GM18873 (cell line): ENCODE results near the gene NCKAP5.

ENCODE experiments used
- ATAC-seq: cut with Tn5 transposase; IDR thresholded peaks from one replicate; pipeline ENCODE4 v1.9.1; 2021; ENCODE audit warnings: mild to moderate bottlenecking, moderate library complexity, moderate number of reproducible peaks; ENCODE audit not compliant: unreplicated experiment, low FRiP score

NCKAP5 gene

GRCh38 chr2:133409581-133410285, 158.5 kb downstream of the NCKAP5 start:
- ATAC-seq = no peak

DNA sequence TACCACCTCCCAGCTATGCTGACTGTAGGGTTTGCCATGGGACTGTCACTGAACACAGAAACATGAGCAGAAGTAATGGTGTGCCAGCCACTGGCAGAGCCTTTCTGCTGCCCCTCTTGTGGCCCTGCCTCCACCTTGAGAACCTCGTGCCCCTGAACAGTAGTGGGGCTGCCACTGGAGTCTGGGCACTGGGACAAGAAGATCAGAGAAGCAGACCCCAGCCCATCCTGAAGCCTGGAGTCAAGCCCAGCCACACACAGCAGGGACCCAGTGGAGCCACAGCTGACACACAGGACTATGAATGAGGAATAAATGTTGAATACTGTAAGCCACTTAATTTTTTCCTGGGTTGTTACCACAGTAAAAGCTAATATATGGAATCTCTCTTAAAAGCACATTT, 159.6 kb downstream of the NCKAP5 start:
- ATAC-seq = no peak

GRCh38 chr2:133407341-133407740, 160.9 kb downstream of the NCKAP5 start:
- no peak for ATAC-seq

DNA sequence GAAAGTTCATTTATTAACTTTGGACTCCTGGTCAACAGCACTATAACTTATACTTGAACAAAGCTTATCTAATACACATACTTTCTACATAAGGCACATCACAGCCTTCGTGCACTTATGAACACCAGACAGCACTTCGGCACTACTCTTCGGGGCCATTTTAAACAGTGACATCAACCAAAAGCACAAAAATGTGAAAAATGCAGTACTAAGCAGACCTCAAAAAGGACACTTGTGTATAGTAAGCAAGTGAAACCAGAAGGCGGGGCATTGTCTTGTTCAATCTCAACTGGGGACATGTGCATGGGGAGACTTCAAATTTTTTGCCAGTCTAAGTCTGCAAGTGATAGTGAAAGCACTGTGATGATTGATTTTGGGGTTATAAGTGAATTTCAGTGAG, 163.0 kb downstream of the NCKAP5 start:
- no peak for ATAC-seq

DNA sequence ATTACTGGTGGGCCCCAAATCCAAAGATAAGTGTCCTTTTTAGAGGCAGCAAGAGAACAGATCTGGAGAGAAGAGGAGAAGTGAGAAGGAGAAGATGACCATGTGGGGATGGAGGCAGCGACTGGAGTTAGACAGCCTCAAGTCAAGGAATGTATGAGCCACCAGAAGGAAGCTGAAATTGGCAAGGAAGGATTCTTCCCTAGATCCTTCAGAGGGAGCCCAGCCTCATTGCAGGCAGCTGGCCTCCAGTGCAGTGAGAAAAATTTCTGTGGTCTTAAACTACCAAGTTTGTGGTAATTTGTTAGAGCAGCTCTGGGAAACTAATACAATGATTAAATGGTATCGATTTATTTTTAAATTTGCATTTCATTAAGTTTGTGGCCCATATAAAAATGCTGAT, 167.9 kb downstream of the NCKAP5 start:
- no peak for ATAC-seq

DNA sequence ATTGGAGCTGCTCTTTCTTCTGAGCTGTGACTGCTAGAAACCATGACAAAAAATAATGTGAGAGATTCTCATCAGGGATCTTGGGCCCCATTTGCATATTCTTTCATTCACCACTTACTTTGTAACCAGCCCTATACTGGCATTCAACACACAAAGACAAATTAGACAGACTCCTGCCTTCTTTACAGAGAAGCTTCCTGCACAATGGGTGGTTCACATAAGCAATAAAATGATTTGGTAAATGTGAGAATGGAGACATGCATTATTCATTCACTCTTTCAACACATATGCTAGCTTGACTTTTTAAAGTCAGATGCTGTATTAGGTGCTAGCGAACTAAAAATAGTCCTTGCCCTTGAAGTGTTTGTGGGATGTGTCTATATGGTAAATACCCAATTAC, 174.4 kb downstream of the NCKAP5 start:
- ATAC-seq = no peak

- ATAC-seq = no peak
These were observed 178.1 kb downstream of the NCKAP5 start for GRCh38 chr2:133390156-133390555.

GRCh38 chr2:133389569-133389968, 178.7 kb downstream of the NCKAP5 start:
- ATAC-seq = no peak

GRCh38 chr2:133382566-133382965, 185.7 kb downstream of the NCKAP5 start:
- no peak for ATAC-seq

GRCh38 chr2:133380991-133381390, 187.3 kb downstream of the NCKAP5 start:
- ATAC-seq = no peak

GRCh38 chr2:133378928-133379549, 189.2 kb downstream of the NCKAP5 start:
- no peak for ATAC-seq

DNA sequence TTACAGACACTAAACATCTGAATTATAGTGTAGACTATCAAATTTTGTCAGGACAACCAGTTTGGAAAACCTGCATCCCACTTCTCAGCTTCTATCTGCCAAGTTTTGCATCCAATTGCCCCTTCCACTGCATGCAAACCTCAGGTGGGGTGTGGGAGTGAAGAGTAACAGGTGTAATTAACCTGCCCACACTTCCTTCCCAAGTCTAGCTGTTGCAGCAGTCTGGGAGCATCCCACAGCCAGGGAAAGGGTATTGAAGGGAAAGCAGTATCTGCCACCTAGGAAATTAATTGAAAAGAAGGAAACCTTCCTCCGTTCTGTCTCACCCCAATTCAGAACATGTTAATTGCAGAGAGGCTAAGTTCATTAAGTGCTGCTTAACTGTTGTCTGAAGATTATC, 189.9 kb downstream of the NCKAP5 start:
- ATAC-seq = no peak

DNA sequence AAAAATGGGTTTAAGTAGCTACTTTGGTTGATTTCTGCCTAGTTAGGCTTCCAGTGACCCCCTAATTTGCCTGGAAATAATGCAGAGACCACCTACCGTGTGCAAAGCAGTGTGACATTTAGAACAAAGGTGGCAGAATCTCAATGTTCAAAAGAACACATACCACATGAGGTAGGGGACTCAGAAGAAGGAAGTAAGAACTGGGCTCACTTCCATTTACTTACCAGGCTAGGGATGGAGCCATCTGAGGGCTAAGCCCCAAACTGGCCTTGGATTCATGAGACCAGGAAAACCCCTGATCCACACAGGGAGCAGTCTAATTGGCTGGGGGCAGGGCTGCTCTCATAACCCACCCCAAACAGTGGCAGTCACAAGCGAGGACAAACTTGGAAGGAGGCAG, 190.7 kb downstream of the NCKAP5 start:
- ATAC-seq = no peak

GRCh38 chr2:133377021-133377481, 191.2 kb downstream of the NCKAP5 start:
- no peak for ATAC-seq

GRCh38 chr2:133374781-133375180, 193.5 kb downstream of the NCKAP5 start:
- no peak for ATAC-seq

GRCh38 chr2:133371286-133371685, 197.0 kb downstream of the NCKAP5 start:
- no peak for ATAC-seq

DNA sequence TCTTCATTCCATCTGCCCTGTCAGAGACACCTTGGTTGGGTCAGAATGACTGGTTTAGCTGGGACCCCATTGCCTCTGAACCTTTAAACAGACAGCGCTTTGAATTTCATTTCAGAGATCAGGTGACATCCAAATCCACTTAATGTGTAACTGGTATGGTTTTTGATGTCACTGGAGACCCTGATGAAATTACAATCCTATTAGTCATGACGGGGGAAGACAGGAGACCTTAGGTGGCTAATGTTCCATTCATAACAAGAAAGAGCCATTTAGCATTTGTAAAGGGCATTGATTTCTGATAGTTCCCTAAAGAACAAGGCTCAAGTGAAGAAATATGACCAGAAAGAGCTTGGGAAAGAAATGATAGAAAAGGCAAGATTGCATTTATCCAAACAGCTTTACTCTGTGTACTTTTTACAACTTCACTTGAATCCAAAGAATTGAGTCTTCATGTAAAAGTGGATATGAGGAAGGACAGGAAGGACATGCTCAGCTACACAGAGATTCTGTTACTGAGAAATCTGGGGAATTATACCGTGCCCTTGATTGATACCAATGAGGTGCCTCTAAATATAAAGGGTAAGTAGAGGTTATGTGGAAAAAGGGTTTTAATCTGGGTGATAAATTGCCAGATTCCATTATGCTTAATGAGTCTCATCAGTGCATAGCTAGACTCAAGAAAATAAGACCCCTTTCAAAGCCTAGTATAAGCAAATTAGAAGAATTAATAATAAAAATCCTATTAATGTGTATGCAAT, 198.2 kb downstream of the NCKAP5 start:
- no peak for ATAC-seq

DNA sequence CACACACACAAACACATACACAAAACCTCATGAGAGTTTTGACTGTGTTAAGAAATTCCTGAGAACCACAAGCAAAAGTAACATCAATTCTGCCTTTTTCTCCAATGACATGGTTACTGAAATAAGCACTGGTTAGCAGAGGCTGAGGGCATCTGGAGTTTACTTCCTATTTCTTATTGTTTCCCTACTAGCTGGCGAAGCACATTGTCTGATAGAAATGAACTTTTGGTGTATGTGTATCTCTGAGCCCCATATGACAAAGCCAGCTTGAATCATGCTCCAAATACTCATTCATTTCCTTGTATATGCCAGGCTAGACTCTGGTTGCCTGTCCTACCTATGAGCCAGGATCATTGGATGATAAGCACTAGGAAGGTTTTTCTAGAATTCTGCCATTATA, 203.1 kb downstream of the NCKAP5 start:
- no peak for ATAC-seq

DNA sequence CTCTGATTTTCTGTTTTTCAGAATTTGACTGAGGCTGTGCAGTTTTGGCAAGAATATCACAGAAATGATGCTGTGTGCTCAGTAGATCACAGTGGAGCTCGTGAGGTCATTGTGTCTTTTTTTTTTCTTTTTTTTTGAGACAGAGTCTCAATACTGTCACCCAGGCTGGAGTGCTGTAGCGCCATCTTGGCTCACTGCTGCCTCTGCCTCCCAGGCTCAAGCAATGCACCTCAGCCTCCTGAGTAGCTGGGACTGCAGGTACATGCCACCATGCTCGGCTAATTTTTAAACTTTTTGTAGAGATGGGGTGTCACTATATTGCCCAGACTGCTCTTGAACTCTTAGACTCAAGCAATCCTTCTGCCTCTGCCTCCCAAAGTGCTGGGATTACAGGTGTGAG, 203.6 kb downstream of the NCKAP5 start:
- ATAC-seq = no peak

- no peak for ATAC-seq
These were observed 204.4 kb downstream of the NCKAP5 start for GRCh38 chr2:133363884-133364283.

GRCh38 chr2:133362061-133362476, 206.2 kb downstream of the NCKAP5 start:
- no peak for ATAC-seq

- ATAC-seq = no peak
These were observed 207.4 kb downstream of the NCKAP5 start for GRCh38 chr2:133360882-133361281.
